Prostate gland (tissue), 2 donors: ENCODE measurements around the gene TNNI2.

Source experiments
- CTCF ChIP-seq, 4 experiments: fragments of 200-600 bp in 2 of 4; fragments of 450-650 bp in 2 of 4; sonication (generic) in 2 of 4; IDR thresholded peaks; 1 replicate in 3 of 4; 2 replicates in 1 of 4; pipeline ENCODE4 v1.5.1; 2016 to 2019; ENCODE audit warnings: antibody characterized with exemption in 4 of 4, mild to moderate bottlenecking in 2 of 4, moderate library complexity in 2 of 4
- POLR2AphosphoS5 ChIP-seq: sonication (generic); formaldehyde crosslinking; IDR thresholded peaks from one replicate; pipeline ENCODE4 v1.6.1; 2017; ENCODE audit warnings: antibody characterized with exemption

GRCh38 chr11:1848640-1849430 is 10.1 kb downstream of the TNNI2 start:
- TF ChIP-seq POLR2AphosphoS5 (no peak), CTCF (IDR thresholded peaks at IDR 0.05) (no peak)
